Natural killer cell (primary cell): ENCODE measurements around the gene PCSK4. TPM values are rescaled to one million over a fixed set of nuclear protein-coding genes. Genes with fewer than 3 reads are reported as not detected.

Source experiments
- ATAC-seq, 3 donors: fragments of 150-1000 bp in 2 of 3; fragments of 200-7000 bp in 1 of 3; cut with Tn5 transposase; 1 replicate in 1 of 3; 2 replicates in 2 of 3; pipeline ENCODE4 v1.10.0; 2021; ENCODE audit warnings: mild to moderate bottlenecking in 2 of 3, moderate library complexity in 2 of 3
- DNase-seq, 2 donors: peaks; one replicate each; pipeline versions ENCODE4 v3.0.0 to v3.0.0-alpha.2; 2013 to 2021; ENCODE audit warnings: mixed read lengths in 1 of 2
- H3K27ac ChIP-seq: one replicate; pipeline ENCODE4 v1.5.1; 2013; ENCODE audit warnings: mild to moderate bottlenecking, low read length
- H3K27me3 ChIP-seq: one replicate; pipeline ENCODE4 v1.6.1; 2013; ENCODE audit warnings: low read length; ENCODE audit not compliant: control insufficient read depth, insufficient read depth
- H3K36me3 ChIP-seq: one replicate; pipeline ENCODE4 v1.6.1; 2013; ENCODE audit warnings: low read length; ENCODE audit not compliant: control insufficient read depth, insufficient read depth
- H3K4me1 ChIP-seq: one replicate; pipeline ENCODE4 v1.6.1; 2013; ENCODE audit warnings: low read length; ENCODE audit not compliant: control insufficient read depth, insufficient read depth
- H3K4me3 ChIP-seq: one replicate; pipeline ENCODE4 v1.5.1; 2013; ENCODE audit warnings: low read length
- H3K9me3 ChIP-seq: one replicate; pipeline ENCODE4 v1.6.1; 2013; ENCODE audit warnings: low read length; ENCODE audit not compliant: control insufficient read depth, insufficient read depth
- H3K27ac Mint-ChIP-seq, 2 donors: one replicate each; pipeline ENCODE4 v1.8.0; 2022; ENCODE audit warnings: mild to moderate bottlenecking in 2 of 2, mixed read lengths in 2 of 2, moderate library complexity in 1 of 2
- H3K27me3 Mint-ChIP-seq, 2 donors: one replicate each; pipeline ENCODE4 v1.8.0; 2022; ENCODE audit warnings: low read depth in 2 of 2, mixed read lengths in 2 of 2
- H3K36me3 Mint-ChIP-seq: one replicate; pipeline ENCODE4 v1.8.0; 2022; ENCODE audit warnings: mixed read lengths
- H3K4me1 Mint-ChIP-seq, 2 donors: one replicate each; pipeline ENCODE4 v1.8.0; 2022; ENCODE audit warnings: mixed read lengths in 2 of 2
- H3K4me3 Mint-ChIP-seq: one replicate; pipeline ENCODE4 v1.8.0; 2022; ENCODE audit warnings: mild to moderate bottlenecking, moderate library complexity, mixed read lengths
- H3K9me3 Mint-ChIP-seq, 2 donors: one replicate each; pipeline ENCODE4 v1.8.0; 2022; ENCODE audit warnings: mixed read lengths in 2 of 2
- CTCF ChIP-seq: fragments of 200-600 bp; IDR thresholded peaks from one replicate; pipeline ENCODE4 v1.8.0; 2022; ENCODE audit warnings: antibody characterized with exemption
- WGBS: methylation state at CpG from one replicate; pipeline ENCODE4 v1.1.7; 2013; ENCODE audit warnings: missing lambda C conversion rate; ENCODE audit not compliant: insufficient coverage; 5-methylcytosine and 5-hydroxymethylcytosine counted together
- intact Hi-C: fragments of 100-400 bp; cut with micrococcal nuclease; formaldehyde crosslinking; loops from one replicate; pipeline ENCODE4 v1.14.2; 2022
- total RNA-seq, 4 donors: library from RNA; stranded (reverse); fragments of 120-200 nt in 1 of 4; gene quantifications; one replicate each; pipeline versions ENCODE4 v1.2.3 to v1.2.4, GENCODE V29; 2013 to 2022

Gene PCSK4
- total RNA-seq, 3 donors from 2014 or later (not counting 1 experiment from before 2014, with no cell fraction given) = 4.1 to 6.0 (median 5.3) TPM

- intact Hi-C loops = no loop called here
- DNase-seq (no peak), ATAC-seq (no peak)
- peak overlapping the region in 1 of 2 donors; percentile 36 for H3K27ac Mint-ChIP-seq
- H3K27me3 Mint-ChIP-seq = peaks cover 15 to 33% of the 10 kb centered on the region in 2 donors
- Histone ChIP-seq H3K4me1 (peaks cover 27% of the 10 kb centered on the region), H3K27me3 (peaks cover 11% of the 10 kb centered on the region), H3K9me3 (peaks cover 9% of the 10 kb centered on the region), H3K27ac (no peak overlapping the region), H3K36me3 (no peaks in the 10 kb centered on the region), H3K4me3 (no peak overlapping the region)
- 91% methylated on average over 45 of the region's 45 CpGs for WGBS
- no peak overlapping the region for H3K4me3 Mint-ChIP-seq
- H3K9me3 Mint-ChIP-seq = no peaks in the 10 kb centered on the region
- H3K36me3 Mint-ChIP-seq = no peaks in the 10 kb centered on the region
- TF ChIP-seq CTCF = no peak
- H3K4me1 Mint-ChIP-seq = peaks cover 10 to 20% of the 10 kb centered on the region in 2 donors
Measured at GRCh38 chr19:1505991-1506881, 16.1 kb upstream of the PCSK4 start.

- no peaks in the 10 kb centered on the region for H3K36me3 ChIP-seq
- 76% methylated on average over 8 of the region's 8 CpGs for WGBS
- no peak overlapping the region for H3K27ac ChIP-seq
- H3K27me3 ChIP-seq = peaks cover 11% of the 10 kb centered on the region
- no peak overlapping the region for H3K4me3 ChIP-seq
- no peaks in the 10 kb centered on the region for H3K9me3 Mint-ChIP-seq
- H3K27me3 Mint-ChIP-seq = peaks cover 12 to 26% of the 10 kb centered on the region in 2 donors
- H3K4me1 ChIP-seq = peaks cover 27% of the 10 kb centered on the region
- H3K36me3 Mint-ChIP-seq = no peaks in the 10 kb centered on the region
- no peak for TF ChIP-seq CTCF
- ATAC-seq (no peak), DNase-seq (no peak)
- no peak overlapping the region for H3K27ac Mint-ChIP-seq
- intact Hi-C loops = no loop called here
- peaks cover 10 to 18% of the 10 kb centered on the region in 2 donors for H3K4me1 Mint-ChIP-seq
- no peak overlapping the region for H3K4me3 Mint-ChIP-seq
- H3K9me3 ChIP-seq = peaks cover 9% of the 10 kb centered on the region
Measured at GRCh38 chr19:1505012-1505411, 14.9 kb upstream of the PCSK4 start.

GRCh38 chr19:1503925-1504773, 14.0 kb upstream of the PCSK4 start:
- Histone ChIP-seq H3K27ac (no peak overlapping the region), H3K4me3 (no peak overlapping the region), H3K4me1 (peaks cover 27% of the 10 kb centered on the region), H3K36me3 (no peaks in the 10 kb centered on the region), H3K27me3 (peaks cover 11% of the 10 kb centered on the region), H3K9me3 (peaks cover 9% of the 10 kb centered on the region)
- Mint-ChIP-seq H3K9me3 (no peaks in the 10 kb centered on the region), H3K36me3 (no peaks in the 10 kb centered on the region), H3K27ac (no peak overlapping the region), H3K27me3 (peaks cover 9 to 24% of the 10 kb centered on the region in 2 donors), H3K4me1 (peaks cover 10 to 16% of the 10 kb centered on the region in 2 donors), H3K4me3 (no peak overlapping the region)
- ATAC-seq (no peak), DNase-seq (no peak)
- 56% methylated on average over 21 of the region's 23 CpGs for WGBS
- intact Hi-C loops = no loop called here
- TF ChIP-seq CTCF = no peak
